ENCODE measurements around the gene PTGDR2. TPM values are rescaled to one million over a fixed set of nuclear protein-coding genes. Genes with fewer than 3 reads are reported as not detected.

PTGDR2 gene
- total and polyA plus RNA-seq, 4 donors, result 1.2 to 3.8 (median 2.5) TPM

DNA sequence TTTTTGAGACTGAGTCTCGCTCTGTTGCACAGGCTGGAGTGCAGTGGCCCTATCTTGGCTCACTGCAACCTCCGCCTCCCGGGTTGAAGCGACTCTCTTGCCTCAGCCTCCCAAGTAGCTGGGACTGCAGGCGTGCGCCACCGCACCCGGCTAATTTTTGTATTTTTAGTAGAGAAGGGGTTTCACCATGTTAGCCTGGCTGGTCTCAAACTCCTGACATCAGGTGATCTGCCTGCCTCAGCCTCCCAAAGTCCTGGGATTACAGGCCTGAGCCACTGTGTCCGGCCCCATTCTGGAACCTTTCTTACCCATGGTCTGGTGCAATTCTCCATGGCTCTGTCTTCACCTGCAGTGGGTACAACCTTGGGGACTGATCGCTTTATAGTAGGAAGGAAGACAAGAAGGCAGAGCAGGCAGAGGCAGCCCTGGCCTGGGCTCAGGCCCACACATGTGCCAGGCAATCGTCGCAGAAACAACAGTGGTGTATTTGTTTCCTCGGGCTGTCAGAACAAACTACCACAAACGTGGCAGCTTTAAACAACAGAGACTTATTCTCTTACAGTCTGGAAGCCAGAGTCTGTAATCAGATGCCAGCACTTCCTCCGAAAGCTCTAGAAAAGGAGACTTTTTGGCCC lies 4.0 kb upstream of the PTGDR2 start:
- H3K27me3 ChIP-seq (ENCODE audit: control insufficient read depth, insufficient read depth, low read length), result no peaks in the 10 kb centered on the region
- H3K4me3 ChIP-seq (ENCODE audit: low read depth, low read length), result no peak overlapping the region
- H3K4me1 ChIP-seq (ENCODE audit: control insufficient read depth, insufficient read depth, low read length), result peaks cover 16% of the 10 kb centered on the region
- H3K36me3 ChIP-seq (ENCODE audit: control insufficient read depth, insufficient read depth, low read length), result no peaks in the 10 kb centered on the region
- no peak overlapping the region for H3K27ac ChIP-seq (ENCODE audit: low read depth, low read length)
- no peaks in the 10 kb centered on the region for H3K9me3 ChIP-seq (ENCODE audit: control insufficient read depth, insufficient read depth, low read length)
- WGBS (ENCODE audit: insufficient coverage), result 57% methylated on average over 7 of the region's 15 CpGs
- peak in 1 of 6 donors; percentile 40 for DNase-seq (ENCODE audit: low read depth in 4 of 6, low spot score in 6 of 6)

DNA sequence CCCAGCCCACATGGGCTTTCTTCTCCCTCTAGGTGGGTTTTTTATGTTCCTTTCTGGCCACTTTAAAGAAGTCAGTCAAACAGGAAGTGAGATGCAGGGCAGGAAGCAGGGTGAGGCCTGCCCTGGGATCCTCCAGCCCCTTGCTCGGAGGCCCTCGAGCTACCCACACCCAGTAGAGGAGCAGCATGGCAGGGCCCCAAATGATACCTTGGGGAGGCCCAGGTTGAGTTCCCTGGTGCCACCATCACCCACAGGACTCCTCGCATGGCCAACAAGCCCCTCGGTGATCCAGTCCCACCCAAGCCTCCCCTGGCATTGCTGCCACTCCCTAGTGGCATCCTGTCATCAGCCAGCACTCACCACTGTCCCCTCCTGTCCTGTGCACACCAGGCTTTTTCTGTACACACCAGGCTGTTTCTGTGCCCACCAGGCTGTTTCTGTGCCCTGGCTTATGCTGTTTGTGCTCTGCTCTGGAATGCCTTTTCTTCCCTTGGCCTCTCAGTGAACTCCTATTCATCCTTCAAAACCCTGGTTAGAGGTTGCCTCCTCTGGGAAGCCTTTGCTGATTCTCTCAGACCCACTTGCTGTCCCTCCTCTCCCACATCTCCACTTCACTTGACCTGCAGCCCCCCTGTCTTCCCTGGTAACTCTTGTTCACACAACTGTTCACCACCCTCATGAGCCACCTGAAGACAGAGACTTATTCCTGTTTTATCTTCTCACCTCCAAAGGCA lies 3.1 kb upstream of the PTGDR2 start:
- 84% methylated on average over 4 of the region's 4 CpGs for WGBS (ENCODE audit: insufficient coverage)
- H3K27ac ChIP-seq (ENCODE audit: low read depth, low read length), result no peak overlapping the region
- H3K36me3 ChIP-seq (ENCODE audit: control insufficient read depth, insufficient read depth, low read length), result no peaks in the 10 kb centered on the region
- no peaks in the 10 kb centered on the region for H3K27me3 ChIP-seq (ENCODE audit: control insufficient read depth, insufficient read depth, low read length)
- H3K9me3 ChIP-seq (ENCODE audit: control insufficient read depth, insufficient read depth, low read length), result no peaks in the 10 kb centered on the region
- no peak for DNase-seq (ENCODE audit: low read depth in 4 of 6, low spot score in 6 of 6)
- peaks cover 16% of the 10 kb centered on the region for H3K4me1 ChIP-seq (ENCODE audit: control insufficient read depth, insufficient read depth, low read length)
- no peak overlapping the region for H3K4me3 ChIP-seq (ENCODE audit: low read depth, low read length)

DNA sequence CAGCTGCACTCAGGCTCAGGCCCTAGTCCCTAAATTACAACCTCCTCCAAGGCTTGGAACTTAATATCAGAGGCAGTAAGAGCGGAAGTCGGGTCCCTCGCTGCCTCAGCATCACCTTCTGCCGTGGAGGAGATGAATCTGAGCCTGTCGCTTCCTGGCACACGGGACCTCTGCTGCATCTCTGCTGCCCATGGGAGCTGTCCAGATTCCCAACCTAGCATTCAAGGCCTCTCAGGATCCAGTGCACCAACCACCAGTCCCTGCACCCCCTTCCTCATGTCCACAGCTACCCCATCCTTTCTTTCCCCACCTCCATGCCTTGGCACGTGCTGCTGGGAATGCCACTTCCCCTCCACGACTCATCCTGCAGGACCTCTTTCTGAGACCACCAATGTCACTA lies 2.5 kb upstream of the PTGDR2 start:
- Histone ChIP-seq H3K27me3 (ENCODE audit: control insufficient read depth, insufficient read depth, low read length) (no peaks in the 10 kb centered on the region), H3K9me3 (ENCODE audit: control insufficient read depth, insufficient read depth, low read length) (no peaks in the 10 kb centered on the region), H3K36me3 (ENCODE audit: control insufficient read depth, insufficient read depth, low read length) (peaks cover 5% of the 10 kb centered on the region), H3K27ac (ENCODE audit: low read depth, low read length) (no peak overlapping the region), H3K4me1 (ENCODE audit: control insufficient read depth, insufficient read depth, low read length) (peaks cover 16% of the 10 kb centered on the region), H3K4me3 (ENCODE audit: low read depth, low read length) (no peak overlapping the region)
- DNase-seq (ENCODE audit: low read depth in 4 of 6, low spot score in 6 of 6), result no peak
- WGBS (ENCODE audit: insufficient coverage), result 89% methylated on average over 7 of the region's 8 CpGs

DNA sequence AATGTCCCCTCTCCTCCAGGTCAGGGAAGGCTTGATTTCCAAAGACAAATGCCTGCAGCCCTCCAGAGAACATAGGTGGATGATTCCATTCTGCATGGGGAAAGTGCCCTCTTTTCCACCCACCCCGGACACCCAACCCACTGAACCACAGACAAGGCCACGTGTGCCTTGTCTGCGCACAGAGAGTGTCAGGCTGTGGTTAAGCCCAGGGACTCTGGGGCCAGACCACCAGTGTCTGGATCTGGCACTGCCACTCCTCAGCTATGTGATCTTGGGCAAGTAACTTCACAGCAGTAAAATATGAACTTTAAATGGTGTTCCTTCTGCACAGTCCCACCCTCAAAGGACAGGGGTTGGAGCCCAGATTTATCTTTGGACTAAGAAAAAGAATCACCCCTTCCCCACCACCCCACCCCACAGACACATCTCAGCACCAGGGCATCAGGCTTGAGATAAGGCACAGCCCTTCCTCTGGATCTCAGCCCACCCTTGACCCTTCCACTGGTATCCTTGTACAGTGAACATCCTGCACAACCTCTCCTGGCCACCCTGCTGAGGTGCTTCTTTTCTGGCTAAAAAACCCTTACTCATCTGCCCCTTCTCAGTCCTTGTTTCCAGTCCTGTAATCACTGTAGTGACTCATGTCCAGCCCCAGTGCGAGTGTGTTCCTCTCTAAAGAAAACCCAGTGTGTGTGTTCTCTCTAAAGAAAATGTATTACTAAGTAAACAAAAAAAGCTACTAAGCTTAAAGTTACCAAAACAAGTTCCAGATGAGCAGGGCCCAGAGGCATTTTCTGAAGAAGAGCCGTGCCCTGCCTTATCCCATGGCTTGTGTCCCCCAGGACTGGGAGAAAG lies 1.9 kb upstream of the PTGDR2 start:
- H3K36me3 ChIP-seq (ENCODE audit: control insufficient read depth, insufficient read depth, low read length), result peaks cover 9% of the 10 kb centered on the region
- WGBS (ENCODE audit: insufficient coverage), result 93% methylated on average over 4 of the region's 5 CpGs
- no peak overlapping the region for H3K4me3 ChIP-seq (ENCODE audit: low read depth, low read length)
- no peak overlapping the region for H3K27ac ChIP-seq (ENCODE audit: low read depth, low read length)
- H3K27me3 ChIP-seq (ENCODE audit: control insufficient read depth, insufficient read depth, low read length), result no peaks in the 10 kb centered on the region
- peaks cover 16% of the 10 kb centered on the region for H3K4me1 ChIP-seq (ENCODE audit: control insufficient read depth, insufficient read depth, low read length)
- no peak for DNase-seq (ENCODE audit: low read depth in 4 of 6, low spot score in 6 of 6)
- no peaks in the 10 kb centered on the region for H3K9me3 ChIP-seq (ENCODE audit: control insufficient read depth, insufficient read depth, low read length)

DNA sequence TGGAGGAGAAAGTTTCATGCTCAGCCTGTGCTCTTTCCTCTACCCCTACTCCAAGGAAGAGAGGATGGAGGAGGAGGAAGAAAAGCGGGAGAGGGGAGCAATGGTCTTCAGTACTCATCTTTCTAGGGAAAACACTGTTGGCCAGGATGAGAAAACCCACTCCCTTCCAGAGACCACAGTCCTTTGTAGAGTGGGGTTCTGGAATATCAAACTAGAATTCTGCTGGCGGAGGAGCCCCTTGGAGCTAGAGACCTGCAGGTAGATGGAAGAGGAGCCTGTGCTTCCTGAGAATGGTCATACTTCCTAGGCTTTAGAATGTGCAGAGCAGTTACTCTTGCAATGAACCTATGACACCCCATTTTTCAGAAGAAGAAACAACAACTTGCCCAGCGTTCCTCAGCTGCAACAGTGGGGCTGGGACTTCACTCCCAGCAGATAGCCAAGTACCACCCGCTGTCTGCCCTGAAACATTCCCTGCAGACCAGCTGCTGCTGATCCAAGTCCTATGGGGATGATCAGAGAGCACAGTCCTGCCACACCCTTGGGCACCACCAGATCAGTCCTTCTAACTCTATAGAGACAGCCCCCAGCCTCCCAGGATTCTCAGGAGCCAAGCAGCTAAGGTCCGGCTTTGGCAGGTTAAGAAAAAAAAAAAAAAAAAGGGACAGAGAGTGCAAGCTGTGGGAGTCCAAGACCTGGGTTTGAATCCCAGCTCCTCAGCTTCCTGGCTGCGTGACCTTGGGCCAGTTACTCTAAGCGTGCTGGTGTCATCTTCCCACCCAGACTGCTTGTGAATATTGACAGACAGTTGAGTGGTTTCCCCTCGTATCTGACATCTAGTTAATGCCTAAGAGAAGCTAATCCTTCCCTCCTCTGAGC lies 664 bp downstream of the PTGDR2 start:
- Histone ChIP-seq H3K27ac (ENCODE audit: low read depth, low read length) (no peak overlapping the region), H3K9me3 (ENCODE audit: control insufficient read depth, insufficient read depth, low read length) (no peaks in the 10 kb centered on the region), H3K4me1 (ENCODE audit: control insufficient read depth, insufficient read depth, low read length) (peaks cover 7% of the 10 kb centered on the region), H3K4me3 (ENCODE audit: low read depth, low read length) (no peak overlapping the region), H3K36me3 (ENCODE audit: control insufficient read depth, insufficient read depth, low read length) (peaks cover 31% of the 10 kb centered on the region), H3K27me3 (ENCODE audit: control insufficient read depth, insufficient read depth, low read length) (no peaks in the 10 kb centered on the region)
- 76% methylated on average over 2 of the region's 8 CpGs for whole genome bisulfite sequencing (ENCODE audit: insufficient coverage)
- DNase-seq (ENCODE audit: low read depth in 4 of 6, low spot score in 6 of 6), result no peak

DNA sequence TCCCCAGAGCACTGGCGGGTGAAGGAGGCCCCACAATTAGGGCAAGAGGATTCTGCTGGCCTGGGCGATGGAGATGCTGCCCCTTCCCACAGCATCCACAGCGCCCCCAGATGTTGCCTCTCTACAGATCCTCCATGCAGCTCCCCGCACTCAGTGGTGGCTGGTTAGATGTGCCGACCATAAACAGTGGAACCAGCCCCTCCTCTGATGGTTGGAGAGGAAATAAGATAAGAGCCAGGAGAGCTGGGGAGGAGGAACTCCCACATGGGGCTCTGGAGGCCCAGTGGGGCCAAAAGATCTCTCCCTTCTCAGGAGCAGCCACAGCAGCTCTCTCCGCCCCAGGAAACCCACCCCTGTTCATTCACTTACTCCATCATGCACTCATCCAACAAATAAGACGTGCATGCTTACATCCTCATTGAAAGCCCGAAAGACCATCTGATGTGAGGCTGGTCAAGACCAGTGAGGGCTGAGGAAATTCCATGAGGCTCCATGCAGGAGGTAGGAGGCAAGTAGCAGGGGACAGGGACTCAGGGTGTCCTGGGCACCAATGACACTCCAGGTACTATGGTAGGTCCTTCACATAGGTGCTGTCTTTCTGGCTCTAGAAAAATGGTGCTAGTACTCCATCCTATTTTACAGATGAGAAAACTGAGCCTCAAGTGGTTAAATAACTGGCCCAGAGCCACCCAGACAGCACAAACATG lies 1.5 kb downstream of the PTGDR2 start:
- Histone ChIP-seq H3K4me3 (ENCODE audit: low read depth, low read length) (no peak overlapping the region), H3K27me3 (ENCODE audit: control insufficient read depth, insufficient read depth, low read length) (no peaks in the 10 kb centered on the region), H3K4me1 (ENCODE audit: control insufficient read depth, insufficient read depth, low read length) (no peaks in the 10 kb centered on the region), H3K27ac (ENCODE audit: low read depth, low read length) (no peak overlapping the region), H3K36me3 (ENCODE audit: control insufficient read depth, insufficient read depth, low read length) (peaks cover 39% of the 10 kb centered on the region), H3K9me3 (ENCODE audit: control insufficient read depth, insufficient read depth, low read length) (no peaks in the 10 kb centered on the region)
- 100% methylated on average over 1 of the region's 8 CpGs for WGBS (ENCODE audit: insufficient coverage)
- DNase-seq (ENCODE audit: low read depth in 4 of 6, low spot score in 6 of 6), result no peak

DNA sequence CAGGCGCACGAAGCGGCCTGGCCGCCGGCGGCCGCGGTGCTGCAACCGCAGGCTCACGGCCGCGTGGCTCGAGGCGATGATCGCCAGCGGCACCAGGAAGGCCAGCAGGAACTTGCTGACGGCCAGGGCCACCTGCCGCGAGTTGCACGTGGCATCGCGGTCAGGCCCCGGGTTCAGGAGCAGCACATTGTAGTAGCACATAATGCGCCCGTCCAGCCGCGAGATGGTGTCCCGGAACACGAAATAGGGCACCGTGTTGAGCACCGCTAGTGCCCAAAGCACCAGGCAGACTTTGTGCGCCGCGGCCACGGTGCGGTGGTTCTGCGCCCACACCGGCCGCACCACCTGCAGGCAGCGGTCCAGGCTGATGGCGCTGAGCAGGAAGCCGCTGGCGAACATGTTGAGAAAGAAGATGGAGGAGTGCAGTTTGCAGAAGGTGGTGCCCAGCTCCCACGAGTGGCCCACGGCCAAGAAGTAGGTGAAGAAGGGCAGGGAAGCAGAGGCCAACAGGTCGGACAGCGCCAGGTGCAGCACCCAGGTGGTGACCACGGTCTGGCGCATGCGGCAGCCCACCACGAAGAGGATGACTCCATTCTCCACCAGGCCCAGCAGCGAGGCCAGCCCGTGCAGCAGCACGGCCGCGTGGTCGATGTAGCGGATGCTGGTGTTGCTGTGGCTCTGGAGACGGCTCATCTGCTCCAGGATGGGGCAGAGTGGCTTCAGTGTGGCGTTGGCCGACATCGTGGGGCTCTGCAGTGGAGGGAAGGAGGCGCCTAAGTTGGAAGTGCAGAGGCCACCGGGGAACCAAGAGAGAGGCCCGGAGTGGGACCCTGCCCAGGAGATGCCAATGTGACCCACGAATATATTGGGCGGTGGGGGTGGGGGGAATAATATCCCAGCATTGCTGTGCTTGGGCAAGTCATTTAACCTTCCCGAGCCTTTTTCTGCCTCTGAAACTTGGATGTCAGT lies 2.5 kb downstream of the PTGDR2 start:
- no peak overlapping the region for H3K4me3 ChIP-seq (ENCODE audit: low read depth, low read length)
- 78% methylated on average over 65 of the region's 68 CpGs for WGBS (ENCODE audit: insufficient coverage)
- DNase-seq (ENCODE audit: low read depth in 4 of 6, low spot score in 6 of 6), result no peak
- H3K27me3 ChIP-seq (ENCODE audit: control insufficient read depth, insufficient read depth, low read length), result no peaks in the 10 kb centered on the region
- peaks cover 49% of the 10 kb centered on the region for H3K36me3 ChIP-seq (ENCODE audit: control insufficient read depth, insufficient read depth, low read length)
- H3K27ac ChIP-seq (ENCODE audit: low read depth, low read length), result no peak overlapping the region
- H3K4me1 ChIP-seq (ENCODE audit: control insufficient read depth, insufficient read depth, low read length), result no peaks in the 10 kb centered on the region
- H3K9me3 ChIP-seq (ENCODE audit: control insufficient read depth, insufficient read depth, low read length), result no peaks in the 10 kb centered on the region
